ENCODE measurements around the gene NR4A3.

- TF ChIP-seq CTCF (conservative IDR thresholded peaks at IDR 0.05; ENCODE audit: low read length) (no peak), EZH2phosphoT487 (IDR thresholded peaks at IDR 0.05; ENCODE audit: borderline replicate concordance, low read depth, low read length) (no peak)
These were observed 18.0 kb upstream of the NR4A3 start for GRCh38 chr9:99803694-99804093.
